ENCODE data around the gene COQ4.

Gene COQ4

DNA sequence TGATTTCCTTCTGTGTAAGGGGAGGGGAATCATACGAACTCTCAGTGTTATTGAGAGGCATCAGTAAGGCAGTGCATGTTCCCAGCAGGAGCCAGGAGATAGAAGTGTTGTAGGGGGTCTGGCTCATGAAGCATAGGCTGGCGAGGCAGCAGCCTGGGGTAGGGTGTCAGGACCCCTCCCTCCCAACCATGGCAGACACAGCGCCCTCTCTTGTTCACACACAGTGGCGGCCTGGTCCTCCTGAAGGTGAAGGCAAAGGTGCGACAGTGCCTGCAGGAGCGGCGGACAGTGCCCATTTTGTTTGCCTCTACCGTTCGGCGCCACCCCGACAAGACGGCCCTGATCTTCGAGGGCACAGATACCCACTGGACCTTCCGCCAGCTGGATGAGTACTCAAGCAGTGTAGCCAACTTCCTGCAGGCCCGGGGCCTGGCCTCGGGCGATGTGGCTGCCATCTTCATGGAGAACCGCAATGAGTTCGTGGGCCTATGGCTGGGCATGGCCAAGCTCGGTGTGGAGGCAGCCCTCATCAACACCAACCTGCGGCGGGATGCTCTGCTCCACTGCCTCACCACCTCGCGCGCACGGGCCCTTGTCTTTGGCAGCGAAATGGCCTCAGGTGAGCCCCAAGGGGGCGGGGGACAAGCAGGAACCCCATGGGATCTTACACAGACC lies 22.4 kb downstream of the COQ4 start:
- no peak for TF ChIP-seq CTCF (IDR thresholded peaks at IDR 0.05; ENCODE audit: low read depth, low read length)
- no peak overlapping the region for H3K4me3 ChIP-seq (ENCODE audit: low read depth, low read length)

DNA sequence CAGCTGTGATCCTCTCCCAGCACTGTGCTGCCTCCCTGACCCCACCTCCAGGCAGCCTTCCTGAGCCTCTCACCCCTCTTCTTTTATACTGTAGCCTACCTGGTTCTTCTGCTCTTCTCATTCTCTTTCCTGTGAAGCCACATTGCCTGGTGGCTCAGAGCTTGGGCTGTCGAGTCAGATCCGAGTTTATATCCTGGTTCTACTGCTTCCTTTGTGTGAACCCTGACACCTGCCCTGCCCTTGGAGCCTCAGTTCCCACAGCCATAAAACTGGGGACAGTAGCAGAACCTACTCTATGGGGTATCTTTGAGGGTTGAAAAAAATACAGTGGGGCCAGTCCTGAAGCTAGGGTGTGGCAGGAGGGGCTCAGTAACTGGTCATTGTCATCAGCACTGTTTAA lies 26.5 kb downstream of the COQ4 start:
- no peak overlapping the region for H3K4me3 ChIP-seq (ENCODE audit: low read depth, low read length)
- TF ChIP-seq CTCF (IDR thresholded peaks at IDR 0.05; ENCODE audit: low read depth, low read length), result no peak

- no peak for TF ChIP-seq CTCF (IDR thresholded peaks at IDR 0.05; ENCODE audit: low read depth, low read length)
- no peak overlapping the region for H3K4me3 ChIP-seq (ENCODE audit: low read depth, low read length)
Measured at GRCh38 chr9:128349772-128350171, 27.1 kb downstream of the COQ4 start.

DNA sequence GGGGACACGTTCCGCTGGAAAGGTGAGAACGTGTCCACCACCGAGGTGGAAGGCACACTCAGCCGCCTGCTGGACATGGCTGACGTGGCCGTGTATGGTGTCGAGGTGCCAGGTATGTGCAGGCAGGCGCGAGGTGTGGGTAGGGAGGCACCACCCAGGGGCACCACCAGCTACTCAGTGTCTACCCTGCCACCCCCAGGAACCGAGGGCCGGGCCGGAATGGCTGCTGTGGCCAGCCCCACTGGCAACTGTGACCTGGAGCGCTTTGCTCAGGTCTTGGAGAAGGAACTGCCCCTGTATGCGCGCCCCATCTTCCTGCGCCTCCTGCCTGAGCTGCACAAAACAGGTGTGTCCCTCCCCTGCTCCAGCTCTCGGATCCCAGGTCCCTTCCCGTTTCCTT lies 32.8 kb downstream of the COQ4 start:
- TF ChIP-seq CTCF (IDR thresholded peaks at IDR 0.05; ENCODE audit: low read depth, low read length), result no peak
- H3K4me3 ChIP-seq (ENCODE audit: low read depth, low read length), result no peak overlapping the region

GRCh38 chr9:128358090-128358489 lies 35.5 kb downstream of the COQ4 start:
- H3K4me3 ChIP-seq (ENCODE audit: low read depth, low read length), result no peak overlapping the region
- no peak for TF ChIP-seq CTCF (IDR thresholded peaks at IDR 0.05; ENCODE audit: low read depth, low read length)

DNA sequence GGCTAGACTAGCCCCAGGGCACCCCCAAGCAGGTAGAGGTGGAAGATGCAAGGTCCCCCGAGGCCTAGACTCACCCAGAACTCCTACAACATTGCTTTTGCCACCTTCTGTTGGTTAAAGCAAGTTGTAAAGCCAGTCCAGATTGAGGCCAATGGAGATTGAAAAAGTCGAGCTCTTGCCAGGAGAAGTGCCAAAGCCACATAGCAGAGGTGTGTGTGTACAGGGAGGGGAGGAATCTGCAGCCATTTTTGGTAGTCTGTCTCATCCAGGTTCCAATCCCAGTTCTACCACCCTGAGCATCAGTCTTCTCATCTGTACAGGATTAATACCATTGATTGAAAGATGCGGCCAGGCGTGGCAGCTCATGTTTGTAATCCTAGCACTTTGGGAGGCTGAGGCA lies 36.2 kb downstream of the COQ4 start:
- TF ChIP-seq CTCF (IDR thresholded peaks at IDR 0.05; ENCODE audit: low read depth, low read length), result no peak
- no peak overlapping the region for H3K4me3 ChIP-seq (ENCODE audit: low read depth, low read length)

DNA sequence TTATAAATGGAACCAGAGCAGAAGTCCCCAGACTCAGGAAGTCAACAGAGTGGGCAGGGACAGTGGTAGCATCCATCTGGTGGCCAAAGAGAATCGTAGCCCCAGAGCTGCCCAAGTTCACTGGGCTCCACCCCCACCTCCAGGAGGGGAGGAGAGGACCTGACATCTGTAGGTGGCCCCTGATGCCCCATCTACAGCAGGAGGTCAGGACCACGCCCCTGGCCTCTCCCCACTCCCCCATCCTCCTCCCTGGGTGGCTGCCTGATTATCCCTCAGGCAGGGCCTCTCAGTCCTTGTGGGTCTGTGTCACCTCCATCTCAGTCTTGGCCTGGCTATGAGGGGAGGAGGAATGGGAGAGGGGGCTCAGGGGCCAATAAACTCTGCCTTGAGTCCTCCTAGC lies 38.2 kb downstream of the COQ4 start:
- no peak overlapping the region for H3K4me3 ChIP-seq (ENCODE audit: low read depth, low read length)
- no peak for TF ChIP-seq CTCF (IDR thresholded peaks at IDR 0.05; ENCODE audit: low read depth, low read length)
